Jurkat, Clone E6-1 (cell line): Measurements from ENCODE around the gene LIPM.

Experiments
- DNase-seq: peaks from one replicate; pipeline ENCODE4 v3.0.0-alpha.2; 2011; ENCODE audit warnings: low read depth, low spot score
- H3K4me3 ChIP-seq: 2 replicates; pipeline ENCODE4 v1.5.1; 2011; ENCODE audit warnings: mild to moderate bottlenecking, low read length, control low read depth, moderate library complexity

LIPM gene

DNA sequence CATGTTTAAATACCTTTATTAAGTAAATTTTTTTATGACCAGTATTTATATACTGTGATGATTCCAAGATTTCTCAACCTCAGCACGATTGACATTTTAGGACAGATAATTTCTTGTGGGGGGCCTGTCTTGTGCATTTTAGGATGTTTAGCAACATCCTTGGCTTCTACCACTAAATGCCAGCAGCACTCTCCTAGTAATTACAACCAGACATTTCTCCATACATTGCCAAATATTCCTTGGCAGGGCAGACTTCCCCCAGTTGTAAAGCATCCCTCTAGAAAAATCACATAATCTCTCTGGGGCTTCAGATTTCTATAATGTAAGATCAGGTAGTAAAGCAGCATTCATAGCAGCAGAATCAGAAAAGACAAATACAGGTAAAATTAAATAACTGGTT, 7.8 kb upstream of the LIPM start:
- DNase-seq, result no peak

DNA sequence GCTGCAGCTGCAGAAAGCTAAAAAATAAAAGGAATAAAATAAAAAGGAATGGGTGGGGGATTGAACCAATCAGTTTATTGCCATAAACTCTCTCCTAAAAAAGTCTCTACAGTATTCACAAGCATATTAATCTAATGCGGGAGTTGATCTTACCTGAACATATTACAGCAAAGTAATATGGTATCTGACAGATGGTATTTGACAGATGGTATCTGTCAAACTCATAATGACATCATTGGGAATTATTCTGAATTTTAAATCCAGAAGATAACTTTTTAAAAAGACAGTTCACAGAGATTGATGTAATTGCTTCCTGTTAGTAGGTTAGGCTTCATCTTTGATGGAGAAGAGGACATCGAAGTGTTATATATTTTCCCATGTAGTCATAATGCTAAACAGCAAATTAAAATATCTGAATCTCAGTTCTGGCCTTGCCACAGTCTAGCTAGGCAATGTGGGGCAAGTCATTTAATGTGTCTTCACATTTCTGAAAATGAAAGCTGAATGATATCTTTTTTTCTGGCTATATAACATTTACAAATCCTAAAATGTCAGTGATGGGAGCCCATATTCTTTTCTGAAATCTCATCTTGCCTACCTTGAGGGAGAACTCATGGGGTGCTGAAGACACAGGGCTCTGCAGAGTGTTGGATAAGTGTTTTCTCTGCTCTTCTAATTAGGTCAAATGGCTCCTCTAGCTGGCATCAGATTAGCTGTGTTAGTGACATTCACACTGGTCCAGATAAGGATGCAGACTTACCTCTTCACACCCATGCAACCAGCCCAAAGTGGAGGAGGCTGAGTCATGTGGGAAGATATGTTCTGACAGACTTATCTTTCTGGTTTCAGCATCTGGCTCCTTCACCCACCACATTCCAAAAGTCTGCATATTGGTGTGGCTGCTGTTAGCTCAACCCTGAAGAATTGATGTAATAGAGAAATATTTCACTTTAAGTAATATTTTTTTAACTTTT, 2.1 kb upstream of the LIPM start:
- no peak for DNase-seq
- H3K4me3 ChIP-seq, result no peak overlapping the region

More for the DNA sequence above, 7.8 kb upstream of the LIPM start:
- no peak overlapping the region for H3K4me3 ChIP-seq

DNA sequence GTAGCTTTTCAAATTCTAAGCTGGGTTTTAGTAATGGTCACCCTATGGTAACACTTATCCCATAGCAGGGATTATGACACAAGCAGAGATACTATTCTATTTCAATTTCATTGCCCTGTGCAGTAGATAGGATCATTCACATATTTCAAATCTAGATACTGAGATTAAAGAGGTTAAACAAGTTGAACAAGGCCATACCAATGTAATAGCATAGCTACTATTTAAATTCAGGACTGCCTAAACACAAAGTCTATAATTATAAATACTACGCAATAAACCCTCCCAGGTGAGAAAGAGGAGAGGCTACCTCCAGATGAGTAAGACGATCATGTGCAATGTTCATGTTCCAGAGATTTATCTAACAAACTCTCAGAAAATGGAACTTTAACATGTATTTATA, 1.1 kb downstream of the LIPM start:
- no peak for DNase-seq
- no peak overlapping the region for H3K4me3 ChIP-seq

DNA sequence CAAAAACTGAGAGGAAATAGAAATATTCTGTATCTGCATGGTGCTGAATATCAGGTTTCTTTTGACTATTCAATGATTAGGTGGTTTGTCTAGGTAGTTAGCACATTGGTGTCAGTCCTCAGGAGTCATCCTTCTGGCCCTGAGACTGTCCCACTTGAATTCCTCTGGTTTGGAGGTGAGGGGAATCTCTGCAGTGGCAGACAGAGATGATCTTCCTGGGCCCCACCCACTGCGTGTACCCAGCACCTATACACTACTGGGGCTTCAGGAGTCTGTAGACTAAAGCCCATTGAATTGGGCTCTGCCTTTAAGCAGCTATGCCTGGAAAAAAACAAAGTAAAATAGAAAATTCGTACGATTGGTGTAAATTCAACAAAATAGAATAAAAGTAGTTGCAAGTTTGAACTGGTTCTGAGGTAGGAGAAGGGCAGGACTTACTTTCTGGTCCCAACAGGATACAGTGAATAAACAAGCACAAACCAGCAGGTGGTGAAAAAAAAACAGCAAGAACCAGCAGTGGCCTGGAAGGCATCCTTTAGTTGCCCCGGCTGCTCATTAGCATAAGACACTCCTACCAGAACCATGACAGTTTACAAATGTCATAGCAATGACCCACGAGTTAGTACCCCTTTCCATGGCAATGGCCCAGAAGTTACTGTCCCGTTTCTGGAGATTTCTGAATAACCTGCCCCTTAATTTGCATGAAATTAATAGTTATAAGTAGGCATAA, 1.7 kb downstream of the LIPM start:
- no peak for DNase-seq
- H3K4me3 ChIP-seq, result no peak overlapping the region

DNA sequence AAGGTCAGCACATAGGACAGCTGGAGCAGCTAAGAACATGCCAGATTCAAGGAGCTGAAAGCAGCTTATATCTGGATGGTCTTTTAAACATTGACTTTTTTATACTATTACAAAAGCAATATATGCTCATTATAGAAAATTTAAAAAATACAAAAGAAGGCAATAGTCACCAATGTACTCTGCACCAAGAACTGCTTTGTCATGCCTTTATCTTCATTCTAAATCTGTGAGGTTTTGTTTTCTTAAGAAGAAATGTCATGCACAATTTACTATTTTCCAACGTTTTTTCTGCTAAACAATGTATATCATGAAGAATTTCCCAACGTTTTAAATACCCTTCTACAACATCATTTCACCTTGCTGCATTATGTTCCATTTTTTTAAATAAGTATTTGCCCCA, 2.8 kb downstream of the LIPM start:
- no peak overlapping the region for H3K4me3 ChIP-seq
- no peak for DNase-seq

DNA sequence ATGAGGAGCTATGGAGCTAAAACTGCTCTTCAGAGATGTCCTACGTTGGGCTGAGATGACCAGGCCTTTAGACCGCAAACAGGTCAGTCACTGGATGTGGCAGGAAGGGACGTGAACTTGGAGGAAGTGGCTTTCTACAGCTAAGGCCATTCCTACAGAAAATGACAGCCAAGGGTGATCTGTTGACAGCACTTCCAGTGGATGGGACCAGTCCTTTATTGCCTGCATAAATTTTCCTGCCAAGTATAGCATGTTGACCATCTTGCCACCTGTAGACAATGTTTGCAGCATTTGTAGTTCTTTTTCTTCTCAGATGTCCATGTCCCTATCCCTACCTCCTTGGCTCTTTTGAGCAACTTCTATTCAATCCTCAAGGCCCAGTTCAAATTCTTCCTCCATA, 3.4 kb downstream of the LIPM start:
- H3K4me3 ChIP-seq, result no peak overlapping the region
- no peak for DNase-seq

DNA sequence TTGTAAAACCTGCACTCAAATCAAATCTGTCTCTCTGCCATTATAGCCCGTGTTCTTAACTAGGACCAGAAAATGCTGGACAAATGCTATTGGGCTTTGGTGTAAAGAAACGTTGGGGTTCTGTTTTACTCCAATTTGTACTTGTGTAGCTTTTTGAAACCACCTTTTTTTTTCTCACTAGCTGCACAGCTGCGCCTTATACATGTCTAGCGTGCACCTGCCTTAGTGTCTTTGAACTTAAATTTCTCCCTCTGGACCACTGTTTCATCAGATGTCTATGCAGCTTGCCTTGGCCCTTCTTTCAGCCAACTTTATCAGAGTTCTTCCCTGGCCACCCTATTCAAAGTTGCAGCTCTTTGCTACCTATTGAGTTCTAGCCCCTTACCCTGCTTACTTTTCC, 7.1 kb downstream of the LIPM start:
- H3K4me3 ChIP-seq, result no peak overlapping the region

DNA sequence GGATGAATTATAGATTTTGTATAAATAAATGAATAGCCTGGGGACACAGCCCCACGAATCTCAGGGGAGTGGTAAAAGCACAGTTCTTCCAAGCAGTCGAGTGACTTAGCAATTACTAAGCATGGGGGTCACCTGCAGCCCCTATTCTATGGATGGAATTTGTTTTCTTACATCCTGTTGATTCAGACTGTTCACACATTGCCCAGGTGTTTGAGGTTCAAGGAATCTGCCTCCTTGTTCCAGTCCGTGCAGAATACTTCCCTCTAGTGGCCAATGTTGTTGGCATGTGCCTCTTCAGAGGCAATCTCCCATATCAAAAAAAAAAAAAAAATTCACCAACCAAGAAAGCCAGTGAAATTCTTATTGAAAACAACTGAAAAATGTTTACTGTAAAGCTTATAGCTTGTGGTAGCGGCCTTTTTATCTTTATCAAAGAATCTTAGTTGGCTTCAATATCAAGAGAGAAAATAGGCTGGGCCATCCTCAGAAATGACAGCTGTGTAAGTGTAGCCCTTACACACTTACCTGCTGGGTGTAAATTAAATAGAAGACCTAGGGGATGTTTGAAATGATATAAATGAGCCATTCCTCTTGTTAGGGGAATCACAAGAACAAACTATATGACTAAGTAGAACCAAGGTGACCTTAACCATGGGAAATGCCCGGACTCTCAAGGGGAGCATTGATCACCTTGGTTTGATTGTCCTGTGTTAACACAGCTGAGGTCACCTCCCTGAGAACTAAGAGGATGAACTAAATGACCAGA, 7.8 kb downstream of the LIPM start:
- peak; percentile 81 for DNase-seq
- H3K4me3 ChIP-seq, result no peak overlapping the region

More for the DNA sequence above, 7.1 kb downstream of the LIPM start:
- no peak for DNase-seq

DNA sequence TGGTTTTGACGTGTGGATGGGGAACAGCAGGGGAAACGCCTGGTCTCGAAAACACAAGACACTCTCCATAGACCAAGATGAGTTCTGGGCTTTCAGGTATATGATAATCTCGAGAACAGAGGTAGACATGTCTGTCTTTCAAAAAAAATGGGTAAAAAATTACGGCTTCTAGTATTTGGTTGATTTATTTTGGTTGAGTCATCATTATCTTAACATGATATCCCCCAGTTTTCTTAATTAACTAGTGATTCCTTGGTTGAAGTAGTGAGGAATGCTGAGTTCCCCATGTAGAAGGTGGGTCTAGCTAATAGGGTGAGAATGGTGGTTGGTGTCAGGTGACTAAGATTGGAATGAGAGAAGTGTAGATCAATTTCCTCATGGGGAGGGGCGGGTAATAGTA, 10.7 kb downstream of the LIPM start:
- no peak overlapping the region for H3K4me3 ChIP-seq
- DNase-seq, result no peak

DNA sequence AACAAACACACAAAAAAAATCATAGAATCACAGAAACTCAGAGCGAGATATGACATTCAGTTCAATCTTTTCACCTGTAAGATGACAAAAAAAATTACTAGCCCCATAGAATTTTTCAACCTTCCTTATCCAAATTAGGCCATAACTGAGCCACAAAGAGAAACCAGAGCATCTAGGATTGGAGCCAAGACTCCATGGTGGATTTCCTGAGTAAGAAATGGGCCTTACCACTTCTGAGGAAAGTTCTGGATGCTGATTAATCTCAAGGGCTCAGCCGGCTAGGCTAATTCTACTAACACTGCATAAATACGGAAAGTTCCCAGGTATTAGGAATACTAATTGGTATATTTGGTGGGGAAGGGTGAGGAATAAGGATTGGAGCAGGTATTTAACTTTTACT, 16.8 kb downstream of the LIPM start:
- no peak for DNase-seq

DNA sequence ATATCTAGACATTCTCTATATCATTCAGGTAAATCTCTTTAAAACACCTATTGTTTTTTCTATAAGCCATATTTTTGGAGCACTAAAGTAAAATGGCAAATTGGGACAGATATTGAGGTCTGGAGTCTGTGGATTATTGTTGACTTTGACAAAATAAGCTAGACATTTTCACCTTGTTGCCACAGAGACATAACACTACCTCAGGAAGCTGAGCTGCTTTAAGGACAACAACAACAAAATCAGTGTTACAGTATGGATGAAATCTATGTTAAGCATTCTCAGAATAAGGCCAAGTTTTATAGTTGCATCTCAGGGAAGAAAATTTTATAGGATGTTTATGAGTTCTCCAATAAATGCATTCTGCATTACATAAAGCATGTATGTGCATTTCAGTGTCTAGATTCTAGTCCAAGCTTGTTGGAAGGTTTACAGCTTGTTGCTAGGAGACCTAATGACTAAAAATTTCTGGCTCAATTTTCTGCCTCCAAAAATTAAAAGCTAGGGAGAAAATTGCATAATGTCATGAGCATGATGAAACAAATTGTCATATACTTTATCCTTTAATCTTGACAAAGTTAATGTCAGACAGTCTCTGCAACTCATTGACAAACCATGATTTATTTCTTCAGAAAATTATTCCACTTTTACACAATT, 18.3 kb downstream of the LIPM start:
- no peak for DNase-seq
- no peak overlapping the region for H3K4me3 ChIP-seq

More for the DNA sequence above, 16.8 kb downstream of the LIPM start:
- H3K4me3 ChIP-seq, result no peak overlapping the region

DNA sequence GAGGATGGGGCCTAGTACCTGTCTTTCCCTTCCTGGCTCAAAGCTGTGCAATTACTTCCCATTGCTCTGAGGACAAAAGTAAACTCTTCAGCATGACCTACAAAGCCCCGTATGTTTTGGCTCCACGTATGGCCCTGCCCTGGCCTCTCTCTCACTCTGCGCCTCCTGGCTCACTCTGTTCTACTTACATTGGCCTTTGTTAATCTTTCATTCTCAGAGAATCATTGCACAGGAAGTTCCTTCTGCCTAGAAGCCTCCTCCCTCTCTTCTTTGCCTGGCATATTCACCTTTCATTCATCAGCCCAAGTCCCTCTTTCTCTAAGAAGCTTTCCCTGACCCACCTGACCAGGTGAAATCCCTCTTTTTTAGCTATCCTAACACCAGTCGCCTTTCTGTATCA, 23.9 kb downstream of the LIPM start:
- no peak for DNase-seq
- no peak overlapping the region for H3K4me3 ChIP-seq

DNA sequence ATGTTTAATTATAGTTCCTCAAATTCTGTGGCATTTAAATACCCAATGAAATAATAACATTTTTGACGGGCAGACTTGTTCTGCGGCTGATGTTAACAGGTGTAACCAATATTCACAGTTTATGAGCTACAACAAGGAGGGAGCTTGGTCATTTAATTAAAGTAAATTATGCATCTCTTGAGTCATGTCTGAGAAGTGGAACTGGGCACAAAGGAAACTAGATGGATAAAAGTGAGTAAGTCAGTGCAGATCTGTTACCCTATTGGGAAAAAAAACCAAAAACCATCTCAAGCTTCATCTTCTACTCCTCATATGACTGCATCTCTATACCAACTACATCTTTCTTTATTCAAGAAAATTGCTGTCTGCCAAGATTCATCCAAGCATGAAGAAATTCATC, 25.1 kb downstream of the LIPM start:
- no peak overlapping the region for H3K4me3 ChIP-seq
- no peak for DNase-seq

DNA sequence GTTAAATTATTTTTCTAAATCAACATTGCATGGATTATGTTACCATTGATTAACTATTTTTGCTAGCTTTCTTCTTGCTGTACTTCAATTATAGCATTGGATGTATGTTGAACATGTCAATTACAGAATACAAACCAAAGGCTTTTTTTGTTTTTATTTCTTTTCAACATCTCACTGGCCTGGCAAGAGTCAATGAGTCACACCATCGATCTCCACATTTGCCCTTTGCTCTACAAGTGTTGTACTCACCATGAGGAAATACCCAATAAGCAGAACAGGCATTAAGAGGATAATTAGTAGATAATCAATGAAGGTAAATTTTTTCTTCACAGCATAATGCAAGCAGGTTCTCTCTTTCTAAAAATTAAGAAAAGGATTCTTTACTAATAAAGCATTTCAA, 25.8 kb downstream of the LIPM start:
- H3K4me3 ChIP-seq, result no peak overlapping the region
- no peak for DNase-seq

DNA sequence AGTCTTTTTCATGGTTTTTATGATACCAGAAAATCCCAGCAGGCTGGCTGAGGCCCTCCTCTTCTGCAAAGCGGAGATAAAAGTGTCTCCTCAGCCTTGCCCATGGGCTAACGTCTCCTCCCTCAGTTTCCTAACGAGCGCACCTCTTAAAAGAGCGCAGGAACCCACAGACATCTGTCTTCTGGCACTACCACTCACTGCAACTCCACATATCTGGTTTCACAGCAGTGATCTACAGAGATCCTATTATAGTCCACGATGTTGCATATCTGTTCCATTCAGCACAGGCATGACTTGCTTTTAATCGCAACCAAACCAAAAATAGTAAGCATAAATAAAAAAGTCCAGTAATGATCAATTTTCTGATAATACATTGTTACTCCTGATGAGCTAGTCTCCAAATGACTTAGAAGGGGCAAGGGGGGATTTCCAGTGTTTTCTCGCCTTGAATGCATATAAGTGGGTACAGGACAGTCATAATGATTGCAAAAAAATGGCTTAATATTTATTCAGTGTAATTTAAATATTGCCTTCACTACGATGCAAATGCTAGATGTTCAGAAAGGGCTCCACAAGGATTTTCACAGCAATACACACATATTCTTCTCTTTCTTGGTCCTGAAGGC, 28.2 kb downstream of the LIPM start:
- peak overlapping the region; percentile 33 for H3K4me3 ChIP-seq
- DNase-seq, result peak; percentile 98

DNA sequence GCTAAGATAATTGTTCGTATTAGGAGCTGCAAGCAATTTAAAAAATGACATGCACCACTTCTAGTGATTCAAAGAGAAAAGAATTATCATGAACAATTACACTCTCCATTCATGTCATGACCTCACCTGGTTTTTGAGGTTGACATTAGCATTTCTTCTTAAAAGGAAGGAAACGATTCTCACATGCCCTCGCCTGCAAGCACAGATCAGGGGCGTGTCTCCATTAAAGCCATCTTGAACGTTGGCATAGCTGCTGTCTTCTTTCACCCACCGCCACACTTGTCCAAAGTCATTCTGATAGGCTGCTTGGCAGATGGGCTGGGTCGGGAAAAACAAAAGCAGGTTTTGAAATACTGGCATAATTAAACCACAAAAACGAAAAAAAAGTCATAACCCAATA, 29.2 kb downstream of the LIPM start:
- peak overlapping the region; percentile 33 for H3K4me3 ChIP-seq
- DNase-seq, result peak; percentile 95

DNA sequence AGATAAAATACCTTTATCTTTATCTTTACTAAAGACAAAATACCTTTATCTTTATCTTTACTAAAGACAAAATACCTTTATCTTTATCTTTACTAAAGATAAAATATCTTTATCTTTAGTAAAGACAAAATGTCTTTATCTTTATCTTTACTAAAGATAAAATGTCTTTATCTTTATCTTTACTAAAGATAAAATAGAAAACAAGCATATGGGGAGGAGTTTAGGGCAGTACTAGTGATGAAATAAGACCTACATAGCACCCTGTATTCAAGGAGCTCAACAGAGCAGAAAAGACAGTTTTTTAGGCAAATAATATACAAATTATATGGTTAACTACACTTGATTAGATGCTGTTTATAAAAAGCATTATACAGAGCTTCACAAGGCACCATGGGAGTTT, 29.8 kb downstream of the LIPM start:
- DNase-seq, result no peak
- H3K4me3 ChIP-seq, result no peak overlapping the region

DNA sequence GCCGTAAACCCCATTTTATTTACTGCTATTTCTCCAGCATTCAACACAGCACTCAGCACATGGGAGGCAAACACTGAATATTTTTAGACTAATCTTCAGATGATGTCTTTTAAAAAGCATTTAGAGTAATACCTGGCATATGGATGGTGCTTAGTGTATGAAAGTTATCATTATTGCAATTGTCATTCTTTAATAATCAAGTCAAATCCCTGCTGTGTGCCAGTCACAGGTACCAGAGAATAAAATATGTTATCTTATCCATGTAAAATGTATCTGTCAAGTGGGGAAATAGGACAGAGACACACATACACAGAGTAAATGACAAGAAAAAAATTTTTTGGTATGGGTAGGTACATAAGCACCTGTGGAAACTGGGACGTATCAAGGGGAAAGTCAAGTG, 30.6 kb downstream of the LIPM start:
- DNase-seq, result no peak
- no peak overlapping the region for H3K4me3 ChIP-seq

DNA sequence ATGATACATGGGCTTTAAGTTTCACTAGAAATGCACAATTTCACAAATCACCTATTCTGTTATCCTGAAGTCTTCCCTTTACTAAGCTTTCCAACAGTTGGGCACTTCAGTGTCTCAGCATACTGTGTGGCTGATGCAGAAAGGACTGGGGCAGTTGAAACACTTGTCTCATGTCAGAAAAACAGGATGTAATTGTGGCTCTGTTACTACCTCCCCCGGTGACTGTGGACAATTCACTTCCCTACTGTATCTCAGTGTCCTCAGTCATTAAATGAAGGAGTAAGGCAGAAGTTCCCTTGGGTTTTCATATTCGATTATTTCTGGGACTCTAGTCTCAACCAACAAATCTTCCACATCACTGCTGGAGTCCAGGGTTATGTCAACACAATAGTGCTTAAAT, 31.2 kb downstream of the LIPM start:
- no peak for DNase-seq
- H3K4me3 ChIP-seq, result no peak overlapping the region
